Pancreas (tissue), 10 donors: ENCODE results near the gene ARL6IP4. TPM values are rescaled to one million over a fixed set of nuclear protein-coding genes. Genes with fewer than 3 reads are reported as not detected.
A peak's percentile ranks its signal among the peaks of the same experiment; 100 is the strongest.

Experiments used
- ATAC-seq, 4 donors: fragments of 200-7000 bp; cut with Tn5 transposase; one replicate each; pipeline versions ENCODE4 v1.8.0 to v1.9.1; 2020; ENCODE audit warnings: mild to moderate bottlenecking in 4 of 4, moderate library complexity in 4 of 4
- DNase-seq, 6 donors: peaks; one replicate each; pipeline ENCODE4 v3.0.0-alpha.2; 2020
- FAIRE-seq: peaks from 2 replicates; lab custom pipeline; 2012; peaks lifted over from hg19 to GRCh38; lab: Jason Lieb, UNC
- H3K27ac ChIP-seq, 4 donors: fragments of 200-600 bp; sonication (generic); 1 replicate in 3 of 4; 2 replicates in 1 of 4; pipeline versions ENCODE4 v1.5.0 to v1.8.0; 2020
- H3K27me3 ChIP-seq, 4 donors: fragments of 200-600 bp; one replicate each; pipeline ENCODE4 v1.8.0; 2021
- H3K36me3 ChIP-seq, 3 donors: fragments of 200-600 bp; sonication (generic) in 1 of 3; one replicate each; pipeline versions ENCODE4 v1.5.0 to v1.8.0; 2020 to 2021
- H3K4me1 ChIP-seq, 3 donors: fragments of 200-600 bp; one replicate each; pipeline ENCODE4 v1.8.0; 2021
- H3K4me3 ChIP-seq, 4 donors: fragments of 200-600 bp; sonication (generic) in 2 of 4; one replicate each; pipeline versions ENCODE4 v1.5.0 to v1.8.0; 2020 to 2021
- H3K9me3 ChIP-seq, 4 donors: fragments of 200-600 bp; one replicate each; pipeline ENCODE4 v1.8.0; 2021
- WGBS, 2 donors: extraction: QIAGEN DNeasy Blood & Tissue Kit; methylation state at CpG; one replicate each; pipeline ENCODE4 v1.1.7; 2013; 5-methylcytosine and 5-hydroxymethylcytosine counted together
- intact Hi-C, 3 donors: fragments of 100-400 bp; cut with DNase I; formaldehyde crosslinking; loops; one replicate each; pipeline versions ENCODE4 v1.11.1 to v1.14.2; 2022
- polyA plus RNA-seq, 2 donors: library from polyadenylated mRNA; stranded (reverse); fragments of 200-250 nt; gene quantifications; one replicate each; pipeline ENCODE4 v1.2.3, GENCODE V29; 2013
- total RNA-seq, 6 donors: library from RNA; stranded (reverse); fragmentation: NEBNext Ultra II Directional in 4 of 6; extraction: Animal tissue kit (Norgen Biotek cat#: 25700) in 4 of 6; gene quantifications; one replicate each; pipeline versions ENCODE4 v1.2.1 to v1.2.4, GENCODE V29; 2021 to 2023
- TF ChIP-seq, protein P1 (sequence below), 4 donors: fragments of 200-600 bp; sonication (generic) in 3 of 4; IDR thresholded peaks; one replicate each; pipeline versions ENCODE4 v1.5.0 to v1.8.0; 2021; ENCODE audit warnings: antibody characterized with exemption in 4 of 4
- donor health status: healthy with polysubstance abuse.
- donor health status: DM: no; HTN: no; CAD: no; lungs with moderate emphysema.
- donor health status: DM: no; HTN: no; CAD: no.
- donor health status: control.
- donor health status: control.
- donor health status: Bipolar disorder and iron deficiency.
- donor health status: DM: yes; HTN: yes; CAD: no.
- donor health status: DM: no; HTN: no; CAD: no.
- donor health status: DM: no; HTN: no; CAD: no.
- donor health status: DM: yes; HTN: yes; CAD: no.

ARL6IP4 gene
- total and polyA plus RNA-seq, 8 donors: 85.3 to 296 (median 107) TPM

GRCh38 chr12:122944605-122945592, 35.6 kb upstream of the ARL6IP4 start:
- Histone ChIP-seq H3K27me3 (no peaks in the 10 kb centered on the region), H3K27ac (peak overlapping the region in 3 of 4 donors; percentile 26 to 70 (median 57)), H3K9me3 (no peaks in the 10 kb centered on the region), H3K36me3 (no peaks in the 10 kb centered on the region), H3K4me3 (no peak overlapping the region), H3K4me1 (no peaks in the 10 kb centered on the region)
- no peak for FAIRE-seq
- intact Hi-C loops: no loop called here
- DNase-seq: peak in 5 of 6 donors; percentile 47 to 83 (median 65)
- ATAC-seq: peak; percentile 67 to 84 (median 76)
- TF ChIP-seq, protein P1, sequence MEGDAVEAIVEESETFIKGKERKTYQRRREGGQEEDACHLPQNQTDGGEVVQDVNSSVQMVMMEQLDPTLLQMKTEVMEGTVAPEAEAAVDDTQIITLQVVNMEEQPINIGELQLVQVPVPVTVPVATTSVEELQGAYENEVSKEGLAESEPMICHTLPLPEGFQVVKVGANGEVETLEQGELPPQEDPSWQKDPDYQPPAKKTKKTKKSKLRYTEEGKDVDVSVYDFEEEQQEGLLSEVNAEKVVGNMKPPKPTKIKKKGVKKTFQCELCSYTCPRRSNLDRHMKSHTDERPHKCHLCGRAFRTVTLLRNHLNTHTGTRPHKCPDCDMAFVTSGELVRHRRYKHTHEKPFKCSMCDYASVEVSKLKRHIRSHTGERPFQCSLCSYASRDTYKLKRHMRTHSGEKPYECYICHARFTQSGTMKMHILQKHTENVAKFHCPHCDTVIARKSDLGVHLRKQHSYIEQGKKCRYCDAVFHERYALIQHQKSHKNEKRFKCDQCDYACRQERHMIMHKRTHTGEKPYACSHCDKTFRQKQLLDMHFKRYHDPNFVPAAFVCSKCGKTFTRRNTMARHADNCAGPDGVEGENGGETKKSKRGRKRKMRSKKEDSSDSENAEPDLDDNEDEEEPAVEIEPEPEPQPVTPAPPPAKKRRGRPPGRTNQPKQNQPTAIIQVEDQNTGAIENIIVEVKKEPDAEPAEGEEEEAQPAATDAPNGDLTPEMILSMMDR (IDR thresholded peaks at IDR 0.05): no peak
- 70 to 76% methylated on average over 14 of the region's 14 CpGs for WGBS, 2 donors

DNA sequence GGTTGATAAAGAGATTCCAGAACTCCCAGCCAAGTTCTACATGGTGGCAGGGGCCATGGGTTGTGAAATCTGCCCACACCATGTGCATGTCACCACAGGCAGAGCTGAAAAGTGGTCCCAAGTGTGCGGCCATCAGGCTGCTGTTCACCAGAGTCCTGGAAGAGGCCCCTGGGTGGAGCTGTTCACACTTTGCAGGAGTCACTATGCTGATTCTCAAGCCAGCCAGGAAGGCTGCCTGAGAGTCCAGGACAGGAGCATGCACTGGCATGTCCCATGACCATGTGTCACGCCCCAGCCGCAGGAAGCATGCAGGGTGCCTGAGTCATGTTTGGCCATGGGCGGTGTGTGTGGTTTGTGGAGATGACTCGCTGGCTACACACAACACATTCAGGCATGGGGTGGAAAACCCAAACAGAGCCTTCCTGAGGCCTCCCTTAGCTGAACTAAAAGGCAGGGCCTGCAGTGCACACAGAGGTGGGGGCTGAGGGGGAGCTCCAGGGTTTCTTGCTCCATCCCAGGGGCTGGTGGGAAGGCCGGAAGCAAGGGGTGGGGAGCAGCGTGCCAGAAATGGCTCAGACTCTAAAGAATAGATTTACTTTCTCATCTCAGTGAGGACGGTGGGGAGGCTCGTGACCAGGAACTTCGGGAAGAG, 33.7 kb upstream of the ARL6IP4 start:
- FAIRE-seq (no peak), ATAC-seq (peak; percentile 42 to 82 (median 73)), DNase-seq (peak in 5 of 6 donors; percentile 40 to 70 (median 61))
- Histone ChIP-seq H3K4me1 (no peaks in the 10 kb centered on the region), H3K27ac (peak overlapping the region; percentile 22 to 70 (median 36)), H3K4me3 (no peak overlapping the region), H3K27me3 (no peaks in the 10 kb centered on the region), H3K36me3 (no peaks in the 10 kb centered on the region), H3K9me3 (no peaks in the 10 kb centered on the region)
- TF ChIP-seq, protein P1 (IDR thresholded peaks at IDR 0.05): no peak
- intact Hi-C loops: no loop called here
- WGBS, 2 donors: 77 to 86% methylated on average over 10 of the region's 10 CpGs

- DNase-seq: peak in 3 of 6 donors; percentile 39 to 81 (median 62)
Observed at GRCh38 chr12:122947352-122947792, 33.1 kb upstream of the ARL6IP4 start.

GRCh38 chr12:122948605-122949004, 31.9 kb upstream of the ARL6IP4 start:
- H3K9me3 ChIP-seq: no peaks in the 10 kb centered on the region
- no peaks in the 10 kb centered on the region for H3K27me3 ChIP-seq
- no peaks in the 10 kb centered on the region for H3K36me3 ChIP-seq
- ATAC-seq (no peak), FAIRE-seq (no peak), DNase-seq (no peak)
- WGBS, 2 donors: 88 to 90% methylated on average over 14 of the region's 14 CpGs
- H3K4me1 ChIP-seq: no peaks in the 10 kb centered on the region
- no peak overlapping the region for H3K4me3 ChIP-seq
- TF ChIP-seq, protein P1 (IDR thresholded peaks at IDR 0.05): no peak
- H3K27ac ChIP-seq: no peak overlapping the region
- intact Hi-C loops: no loop called here

More at GRCh38 chr12:122947352-122947792, 33.1 kb upstream of the ARL6IP4 start:
- Histone ChIP-seq H3K27me3 (no peaks in the 10 kb centered on the region), H3K4me1 (no peaks in the 10 kb centered on the region), H3K9me3 (no peaks in the 10 kb centered on the region), H3K27ac (peak overlapping the region; percentile 22 to 70 (median 36)), H3K36me3 (no peaks in the 10 kb centered on the region), H3K4me3 (no peak overlapping the region)
- TF ChIP-seq, protein P1 (IDR thresholded peaks at IDR 0.05): no peak
- 78 to 83% methylated on average over 14 to 15 of the region's 15 CpGs for WGBS, 2 donors
- intact Hi-C loops: no loop called here
- ATAC-seq: peak in 3 of 4 donors; percentile 25 to 46 (median 43)
- no peak for FAIRE-seq
